Measurements from ENCODE around the gene ARHGAP24.

GRCh38 chr4:85963231-85963630 is 488.3 kb downstream of the ARHGAP24 start:
- TF ChIP-seq POLR2A (IDR thresholded peaks at IDR 0.05), result no peak
- TF ChIP-seq, protein P1, sequence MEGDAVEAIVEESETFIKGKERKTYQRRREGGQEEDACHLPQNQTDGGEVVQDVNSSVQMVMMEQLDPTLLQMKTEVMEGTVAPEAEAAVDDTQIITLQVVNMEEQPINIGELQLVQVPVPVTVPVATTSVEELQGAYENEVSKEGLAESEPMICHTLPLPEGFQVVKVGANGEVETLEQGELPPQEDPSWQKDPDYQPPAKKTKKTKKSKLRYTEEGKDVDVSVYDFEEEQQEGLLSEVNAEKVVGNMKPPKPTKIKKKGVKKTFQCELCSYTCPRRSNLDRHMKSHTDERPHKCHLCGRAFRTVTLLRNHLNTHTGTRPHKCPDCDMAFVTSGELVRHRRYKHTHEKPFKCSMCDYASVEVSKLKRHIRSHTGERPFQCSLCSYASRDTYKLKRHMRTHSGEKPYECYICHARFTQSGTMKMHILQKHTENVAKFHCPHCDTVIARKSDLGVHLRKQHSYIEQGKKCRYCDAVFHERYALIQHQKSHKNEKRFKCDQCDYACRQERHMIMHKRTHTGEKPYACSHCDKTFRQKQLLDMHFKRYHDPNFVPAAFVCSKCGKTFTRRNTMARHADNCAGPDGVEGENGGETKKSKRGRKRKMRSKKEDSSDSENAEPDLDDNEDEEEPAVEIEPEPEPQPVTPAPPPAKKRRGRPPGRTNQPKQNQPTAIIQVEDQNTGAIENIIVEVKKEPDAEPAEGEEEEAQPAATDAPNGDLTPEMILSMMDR (IDR thresholded peaks at IDR 0.05), result no peak
